DMS53 (cell line): ENCODE results near the gene MAGI1.

Experiments used
- DNase-seq: peaks from one replicate; lab custom pipeline; 2025; lab: John Stamatoyannopoulos, UW

MAGI1 gene

DNA sequence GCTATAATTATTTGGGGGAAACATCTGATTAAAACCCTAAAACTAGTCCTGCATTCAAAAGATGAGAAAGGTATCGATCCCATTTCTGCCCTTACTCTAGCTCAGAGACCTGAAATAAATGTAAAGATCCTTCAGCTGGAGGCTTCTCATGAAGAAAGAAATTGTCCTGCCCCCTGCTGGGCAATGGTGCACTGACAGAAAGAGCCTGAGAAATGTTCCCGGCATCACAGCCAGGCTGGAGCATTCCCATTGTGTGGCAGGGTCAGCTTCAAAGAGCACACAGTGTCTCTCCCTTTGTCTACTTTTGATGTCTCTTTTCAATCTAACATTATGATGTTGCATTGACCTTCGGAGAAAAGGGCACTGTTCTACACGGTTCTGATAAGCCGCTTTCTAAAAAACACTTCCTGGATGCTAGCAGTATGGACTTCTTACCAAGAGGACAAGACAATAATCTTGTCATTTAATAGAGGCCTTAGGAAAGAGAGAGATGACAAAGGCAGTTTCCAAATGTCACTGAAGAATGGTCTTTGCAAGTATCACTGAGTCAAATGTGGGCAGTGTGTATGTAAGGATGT is 287.5 kb downstream of the MAGI1 start:
- peak; percentile 40 for DNase-seq

DNA sequence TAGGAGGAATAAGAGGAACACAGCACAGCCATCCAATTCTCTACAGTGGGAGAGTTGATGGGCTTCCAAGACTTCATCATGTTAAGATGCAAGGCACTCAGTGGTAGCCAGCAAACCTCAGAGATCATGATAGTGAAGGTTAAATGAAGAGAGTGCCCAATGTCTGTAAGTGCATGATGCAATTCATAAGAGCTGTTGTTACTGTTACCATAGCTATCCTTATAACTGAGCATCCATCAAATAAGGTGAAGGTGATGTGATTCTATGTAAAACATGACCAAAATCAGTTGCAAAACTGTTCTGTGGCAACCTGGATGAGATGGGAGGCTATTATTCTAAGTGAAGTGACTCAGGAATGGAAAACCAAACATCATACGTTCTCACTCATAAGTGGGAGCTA is 289.7 kb downstream of the MAGI1 start:
- no peak for DNase-seq

- no peak for DNase-seq
Observed at GRCh38 chr3:65748326-65748725, 290.4 kb downstream of the MAGI1 start.

- DNase-seq: no peak
Observed at GRCh38 chr3:65746848-65747247, 291.9 kb downstream of the MAGI1 start.

- DNase-seq: no peak
Observed at GRCh38 chr3:65745306-65745705, 293.4 kb downstream of the MAGI1 start.

- DNase-seq: no peak
Observed at GRCh38 chr3:65742914-65743313, 295.8 kb downstream of the MAGI1 start.

DNA sequence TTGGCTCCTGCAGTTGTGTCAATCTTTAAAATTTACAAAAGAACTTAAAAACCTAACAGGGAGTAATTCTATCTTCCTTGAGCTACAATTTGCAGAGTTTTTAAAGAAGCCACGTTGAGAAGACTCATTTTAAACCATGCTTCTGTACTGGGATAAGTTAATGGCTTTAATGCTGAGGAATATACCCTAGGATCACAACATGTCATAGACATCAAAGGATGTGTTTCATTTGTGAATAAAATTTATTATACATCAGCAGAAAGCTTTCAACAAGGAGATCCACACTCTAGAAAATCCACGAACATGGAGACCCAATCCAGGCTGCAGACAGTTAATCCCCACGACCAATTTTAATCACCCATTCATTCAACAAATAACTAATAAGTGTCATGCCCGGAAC is 297.2 kb downstream of the MAGI1 start:
- no peak for DNase-seq

DNA sequence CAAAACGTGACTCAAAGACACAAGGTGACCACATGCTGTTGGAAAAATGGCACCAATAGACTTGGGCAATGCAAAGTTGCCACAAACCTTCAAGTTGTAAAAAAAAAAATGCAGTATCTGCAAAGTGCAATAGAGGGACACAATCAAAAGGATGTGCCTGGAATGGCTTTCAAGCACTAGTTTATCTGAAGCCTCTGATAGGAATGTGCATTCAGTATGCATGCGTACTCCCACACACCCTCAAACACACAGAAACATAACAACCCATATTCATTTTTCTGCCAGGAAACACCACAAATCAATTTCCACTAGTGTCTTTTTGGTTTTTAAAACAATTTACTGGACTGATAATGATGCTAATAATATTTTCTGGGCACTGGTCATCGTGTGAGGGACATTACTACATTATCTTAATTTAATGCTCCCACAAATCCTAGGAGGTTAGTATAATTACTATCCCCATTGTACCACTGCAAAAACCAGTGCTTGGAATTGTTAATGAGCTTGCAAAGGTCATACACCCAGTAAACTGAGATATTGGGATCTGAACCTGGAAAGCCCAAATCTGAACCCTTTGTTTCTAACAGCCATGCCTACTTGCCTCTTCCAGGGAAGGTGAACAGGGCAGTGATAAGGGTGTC is 298.7 kb downstream of the MAGI1 start:
- DNase-seq: no peak

GRCh38 chr3:65734792-65735191 is 303.9 kb downstream of the MAGI1 start:
- no peak for DNase-seq

DNA sequence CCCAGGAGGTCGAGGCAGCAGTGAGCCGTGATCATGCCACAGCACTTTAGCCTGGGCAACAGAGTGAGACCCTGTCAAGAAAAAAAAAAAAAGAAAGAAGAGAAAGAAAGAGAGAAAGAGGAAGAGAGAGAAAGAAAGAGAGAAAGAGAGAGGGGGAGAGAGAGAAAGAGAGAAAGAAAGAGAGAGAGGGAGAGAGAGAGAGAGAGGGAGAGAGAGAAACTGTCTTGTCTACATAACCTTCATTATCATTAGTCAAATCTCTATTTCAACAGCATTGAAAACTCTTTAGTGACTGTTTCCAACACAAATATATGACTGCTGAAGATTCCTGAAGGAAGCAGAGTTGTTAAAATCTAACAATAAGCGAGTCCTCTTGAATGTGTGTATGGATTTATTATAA is 304.3 kb downstream of the MAGI1 start:
- no peak for DNase-seq

DNA sequence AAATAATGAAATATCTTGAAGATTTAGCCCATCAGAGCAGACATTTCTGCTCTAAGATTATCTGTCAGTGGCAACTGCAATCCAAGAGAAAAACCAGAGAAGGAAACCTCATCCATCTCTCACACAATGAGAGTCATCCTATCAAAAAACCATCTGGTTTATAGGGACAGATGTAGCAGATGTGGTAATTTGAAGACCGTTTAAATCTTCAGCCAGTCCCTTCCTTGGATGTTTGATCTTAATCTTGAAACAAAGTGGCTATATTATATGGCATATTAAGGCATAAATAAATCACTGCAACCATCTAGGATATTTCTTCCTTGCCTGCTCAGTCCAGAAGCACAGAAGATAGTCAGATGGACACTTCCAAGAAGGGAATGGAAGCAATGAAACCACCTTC is 305.3 kb downstream of the MAGI1 start:
- DNase-seq: no peak

GRCh38 chr3:65732051-65732935 is 306.4 kb downstream of the MAGI1 start:
- DNase-seq: peak; percentile 53

DNA sequence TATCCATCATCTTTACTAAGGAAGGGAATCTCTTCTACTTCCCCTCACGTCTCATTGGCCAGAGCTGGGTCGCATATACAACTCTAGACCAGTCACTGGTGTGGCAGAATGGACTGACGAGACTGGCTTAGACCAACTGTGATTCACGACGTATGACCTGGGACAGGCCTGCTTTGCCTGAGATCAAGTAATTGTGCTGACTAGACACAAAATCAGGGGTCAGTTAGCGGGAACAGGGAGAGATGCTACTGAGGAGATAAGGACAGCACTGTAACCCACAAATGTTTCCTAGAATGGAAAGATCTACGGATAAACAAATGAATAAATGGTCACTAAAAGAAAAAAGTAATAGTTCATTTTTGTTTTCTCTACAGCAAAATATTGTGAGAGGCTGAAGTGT is 308.3 kb downstream of the MAGI1 start:
- DNase-seq: no peak

DNA sequence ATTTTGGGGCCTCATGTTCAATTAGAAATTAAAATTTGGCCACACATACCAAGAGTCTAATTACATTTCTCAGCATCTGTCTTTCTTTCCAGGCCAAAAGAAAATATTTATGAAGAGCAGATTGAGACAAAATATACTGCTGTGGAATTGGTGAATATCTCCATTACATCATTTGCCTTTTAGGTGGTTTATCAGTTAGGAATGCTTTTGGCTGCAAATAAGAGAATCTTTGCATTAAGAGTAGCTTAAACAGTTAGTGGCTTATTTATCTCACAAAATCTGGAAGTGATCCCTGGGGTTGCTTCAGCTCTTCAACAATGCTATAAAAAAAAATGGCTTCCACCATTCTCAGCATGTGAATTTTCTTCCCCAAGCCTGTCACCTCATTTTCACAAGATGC is 308.7 kb downstream of the MAGI1 start:
- DNase-seq: no peak

- no peak for DNase-seq
Observed at GRCh38 chr3:65729555-65729954, 309.2 kb downstream of the MAGI1 start.

DNA sequence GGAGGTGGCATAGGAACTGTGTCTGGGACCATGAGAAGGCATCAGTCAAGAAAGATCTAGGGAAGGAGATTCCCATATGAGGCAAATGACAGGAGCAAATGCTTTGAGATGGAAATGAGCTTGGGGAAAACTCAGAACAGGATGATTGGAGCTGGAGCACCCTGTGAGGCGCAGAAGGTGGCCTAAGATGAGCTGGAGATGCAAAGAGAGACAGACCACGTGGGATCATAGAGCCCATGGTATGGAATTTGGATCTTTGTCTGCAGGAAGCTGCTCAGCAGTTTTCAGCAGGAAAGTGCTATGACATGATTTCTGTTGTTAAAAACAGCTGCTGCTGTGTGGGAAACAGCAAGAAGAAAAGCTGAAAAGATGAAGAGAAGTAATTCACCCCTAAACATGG is 310.6 kb downstream of the MAGI1 start:
- no peak for DNase-seq

- no peak for DNase-seq
Observed at GRCh38 chr3:65723985-65724384, 314.7 kb downstream of the MAGI1 start.

DNA sequence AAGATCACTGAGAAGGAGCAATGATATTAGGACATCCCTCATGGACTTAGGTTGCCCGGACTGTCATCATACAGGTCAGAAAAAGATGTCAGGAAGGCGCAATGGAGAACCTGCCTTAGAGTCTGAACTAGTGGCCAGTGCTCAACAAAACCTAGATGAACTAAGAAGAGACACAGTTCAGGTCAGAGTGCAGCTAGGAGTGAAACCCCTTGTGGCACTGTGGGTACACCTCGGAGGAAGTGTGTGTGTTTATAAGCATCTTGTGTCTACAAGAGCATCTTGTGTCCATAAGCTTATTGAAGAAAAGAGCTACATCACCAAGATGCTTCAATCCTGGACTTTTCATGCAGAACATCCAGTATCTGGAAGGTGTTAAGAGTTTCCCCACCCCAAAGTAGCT is 315.7 kb downstream of the MAGI1 start:
- DNase-seq: no peak

- DNase-seq: no peak
Observed at GRCh38 chr3:65720989-65721737, 317.6 kb downstream of the MAGI1 start.

GRCh38 chr3:65719639-65720038 is 319.1 kb downstream of the MAGI1 start:
- DNase-seq: peak; percentile 8

DNA sequence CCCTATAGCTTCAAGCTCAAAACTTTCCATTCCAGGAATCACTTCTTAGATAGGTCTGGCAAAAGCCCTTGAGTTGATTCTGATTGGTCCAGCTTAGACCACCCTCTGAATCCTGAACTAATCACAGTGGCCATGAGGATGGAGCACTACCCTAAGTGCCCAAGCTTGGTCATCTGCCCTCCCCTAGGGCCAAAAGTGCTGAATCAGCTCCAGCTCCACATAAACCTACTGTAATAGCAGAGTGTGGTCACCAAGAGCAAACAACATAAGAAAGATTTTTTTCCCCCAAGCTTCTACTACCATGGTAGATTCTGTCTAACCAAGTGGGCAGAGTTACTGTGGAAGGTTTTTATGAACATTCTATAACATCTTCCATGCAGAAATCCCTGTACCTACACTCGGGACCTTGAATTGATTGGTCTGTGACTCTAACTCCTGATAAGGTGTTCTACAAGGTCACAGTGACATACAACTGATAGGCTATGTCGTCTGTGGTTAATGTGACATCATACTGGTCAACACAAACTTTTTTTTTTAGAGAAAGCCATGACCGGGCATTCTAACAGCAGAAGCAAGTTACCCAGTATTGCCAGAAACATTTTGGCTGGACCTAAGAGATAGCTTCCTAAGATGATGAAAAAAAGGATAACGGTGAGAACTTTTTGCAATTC is 320.9 kb downstream of the MAGI1 start:
- DNase-seq: no peak
